Esophagus squamous epithelium (tissue), 5 donors: ENCODE measurements around the gene CCR2. TPM values are rescaled to one million over a fixed set of nuclear protein-coding genes. Genes with fewer than 3 reads are reported as not detected.

Experiments
- DNase-seq: peaks from one replicate; lab custom pipeline; 2025; lab: John Stamatoyannopoulos, UW
- H3K27ac ChIP-seq, 4 donors: fragments of 200-600 bp; sonication (generic); one replicate each; pipeline ENCODE4 v1.5.1; 2016 to 2019; ENCODE audit warnings: mild to moderate bottlenecking in 1 of 4
- H3K27me3 ChIP-seq, 4 donors: fragments of 200-600 bp; sonication (generic); 1 replicate in 3 of 4; 2 replicates in 1 of 4; pipeline versions ENCODE4 v1.5.1 to v1.6.0; 2017 to 2021; ENCODE audit warnings: antibody characterized with exemption in 1 of 4
- H3K36me3 ChIP-seq, 3 donors: fragments of 200-600 bp; sonication (generic); one replicate each; pipeline ENCODE4 v1.5.1; 2016 to 2019
- H3K4me1 ChIP-seq, 3 donors: fragments of 200-600 bp; sonication (generic); one replicate each; pipeline ENCODE4 v1.5.1; 2017 to 2019
- H3K4me3 ChIP-seq, 4 donors: fragments of 200-600 bp; sonication (generic); 1 replicate in 3 of 4; 2 replicates in 1 of 4; pipeline ENCODE4 v1.5.1; 2016 to 2019; ENCODE audit warnings: mild to moderate bottlenecking in 2 of 4, moderate library complexity in 1 of 4
- H3K9me3 ChIP-seq, 3 donors: fragments of 200-600 bp; sonication (generic); one replicate each; pipeline ENCODE4 v1.5.1; 2016 to 2019
- POLR2A ChIP-seq, 4 donors: fragments of 450-650 bp; IDR thresholded peaks; one replicate each; pipeline ENCODE4 v1.6.1; 2017; ENCODE audit warnings: antibody characterized with exemption in 4 of 4, mild to moderate bottlenecking in 4 of 4, moderate library complexity in 3 of 4
- WGBS, 2 donors: methylation state at CpG; one replicate each; pipeline ENCODE4 v1.1.5; 2018; 5-methylcytosine and 5-hydroxymethylcytosine counted together
- intact Hi-C: fragments of 100-400 bp; cut with DNase I; formaldehyde crosslinking; loops from one replicate; pipeline ENCODE4 v1.15.0; 2022
- total RNA-seq, 4 donors: library from RNA; depleted of rRNA; stranded (reverse); fragments of >200 nt; gene quantifications; one replicate each; pipeline ENCODE4 v1.1.0, GENCODE V29; 2016
- TF ChIP-seq, protein P1 (sequence below), 6 experiments: fragments of 450-650 bp in 4 of 6; fragments of 200-600 bp in 2 of 6; sonication (generic) in 2 of 6; IDR thresholded peaks; one replicate each; pipeline ENCODE4 v1.5.1; 2016 to 2019; ENCODE audit warnings: antibody characterized with exemption in 6 of 6, mild to moderate bottlenecking in 4 of 6, moderate library complexity in 4 of 6
- donor health status: DM: yes; HTN: yes; CAD: no.

Gene CCR2
- total RNA-seq, 4 donors from 2014 or later, result 0.40 to 6.0 (median 1.9) TPM

DNA sequence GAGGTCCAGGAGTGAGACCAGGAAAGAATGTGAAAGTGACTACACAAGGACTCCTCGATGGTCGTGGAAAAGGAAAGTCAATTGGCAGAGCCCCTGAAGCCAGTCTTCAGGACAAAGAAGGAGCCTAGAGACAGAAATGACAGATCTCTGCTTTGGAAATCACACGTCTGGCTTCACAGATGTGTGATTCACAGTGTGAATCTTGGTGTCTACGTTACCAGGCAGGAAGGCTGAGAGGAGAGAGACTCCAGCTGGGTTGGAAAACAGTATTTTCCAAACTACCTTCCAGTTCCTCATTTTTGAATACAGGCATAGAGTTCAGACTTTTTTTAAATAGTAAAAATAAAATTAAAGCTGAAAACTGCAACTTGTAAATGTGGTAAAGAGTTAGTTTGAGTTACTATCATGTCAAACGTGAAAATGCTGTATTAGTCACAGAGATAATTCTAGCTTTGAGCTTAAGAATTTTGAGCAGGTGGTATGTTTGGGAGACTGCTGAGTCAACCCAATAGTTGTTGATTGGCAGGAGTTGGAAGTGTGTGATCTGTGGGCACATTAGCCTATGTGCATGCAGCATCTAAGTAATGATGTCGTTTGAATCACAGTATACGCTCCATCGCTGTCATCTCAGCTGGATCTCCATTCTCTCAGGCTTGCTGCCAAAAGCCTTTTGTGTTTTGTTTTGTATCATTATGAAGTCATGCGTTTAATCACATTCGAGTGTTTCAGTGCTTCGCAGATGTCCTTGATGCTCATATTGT lies 6.0 kb downstream of the CCR2 start:
- peak overlapping the region in 3 of 4 donors; percentile 3 to 54 (median 51) for H3K27ac ChIP-seq
- intact Hi-C loops, result no loop called here

DNA sequence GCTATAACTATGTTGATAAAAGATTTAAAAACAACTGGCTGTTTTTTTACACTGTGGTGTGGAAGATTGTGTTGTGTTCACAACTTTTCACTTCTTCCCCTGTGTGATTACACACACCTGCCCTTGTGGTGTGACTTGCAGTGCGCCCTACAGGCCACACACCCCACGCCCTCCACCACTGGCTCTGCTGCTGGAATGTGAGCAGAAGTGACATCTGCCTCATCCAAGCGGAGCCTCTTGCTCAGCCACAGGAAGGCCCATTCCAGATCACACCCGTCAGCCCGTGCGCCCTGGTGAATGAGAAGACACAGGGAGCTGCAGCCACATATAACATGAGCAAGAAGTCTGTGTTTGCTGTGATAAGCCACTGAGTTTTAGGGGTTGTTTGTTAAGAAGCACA lies 7.0 kb downstream of the CCR2 start:
- TF ChIP-seq POLR2A (IDR thresholded peaks at IDR 0.05), result no peak
- TF ChIP-seq, protein P1, sequence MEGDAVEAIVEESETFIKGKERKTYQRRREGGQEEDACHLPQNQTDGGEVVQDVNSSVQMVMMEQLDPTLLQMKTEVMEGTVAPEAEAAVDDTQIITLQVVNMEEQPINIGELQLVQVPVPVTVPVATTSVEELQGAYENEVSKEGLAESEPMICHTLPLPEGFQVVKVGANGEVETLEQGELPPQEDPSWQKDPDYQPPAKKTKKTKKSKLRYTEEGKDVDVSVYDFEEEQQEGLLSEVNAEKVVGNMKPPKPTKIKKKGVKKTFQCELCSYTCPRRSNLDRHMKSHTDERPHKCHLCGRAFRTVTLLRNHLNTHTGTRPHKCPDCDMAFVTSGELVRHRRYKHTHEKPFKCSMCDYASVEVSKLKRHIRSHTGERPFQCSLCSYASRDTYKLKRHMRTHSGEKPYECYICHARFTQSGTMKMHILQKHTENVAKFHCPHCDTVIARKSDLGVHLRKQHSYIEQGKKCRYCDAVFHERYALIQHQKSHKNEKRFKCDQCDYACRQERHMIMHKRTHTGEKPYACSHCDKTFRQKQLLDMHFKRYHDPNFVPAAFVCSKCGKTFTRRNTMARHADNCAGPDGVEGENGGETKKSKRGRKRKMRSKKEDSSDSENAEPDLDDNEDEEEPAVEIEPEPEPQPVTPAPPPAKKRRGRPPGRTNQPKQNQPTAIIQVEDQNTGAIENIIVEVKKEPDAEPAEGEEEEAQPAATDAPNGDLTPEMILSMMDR (IDR thresholded peaks at IDR 0.05), result no peak
- Histone ChIP-seq H3K9me3 (no peaks in the 10 kb centered on the region), H3K27me3 (peaks cover 0 to 30% (median 0%) of the 10 kb centered on the region in 4 donors), H3K36me3 (no peaks in the 10 kb centered on the region), H3K4me3 (no peak overlapping the region), H3K27ac (peak overlapping the region in 2 of 4 donors; percentile 26 to 54), H3K4me1 (peaks cover 0 to 31% (median 0%) of the 10 kb centered on the region in 3 donors)
- WGBS, 2 donors, result 66 to 84% methylated on average over 6 of the region's 6 CpGs
- intact Hi-C loops, result no loop called here
- no peak for DNase-seq

More for the DNA sequence above, 6.0 kb downstream of the CCR2 start:
- Histone ChIP-seq H3K36me3 (no peaks in the 10 kb centered on the region), H3K4me3 (peak overlapping the region in 1 of 4 donors; percentile 21), H3K27me3 (peaks cover 0 to 37% (median 0%) of the 10 kb centered on the region in 4 donors), H3K9me3 (no peaks in the 10 kb centered on the region), H3K4me1 (peaks cover 0 to 32% (median 0%) of the 10 kb centered on the region in 3 donors)
- TF ChIP-seq POLR2A (IDR thresholded peaks at IDR 0.05), result no peak
- TF ChIP-seq, protein P1 (IDR thresholded peaks at IDR 0.05), result no peak
- WGBS, 2 donors, result 19% methylated on average over 11 of the region's 11 CpGs
- DNase-seq, result no peak

DNA sequence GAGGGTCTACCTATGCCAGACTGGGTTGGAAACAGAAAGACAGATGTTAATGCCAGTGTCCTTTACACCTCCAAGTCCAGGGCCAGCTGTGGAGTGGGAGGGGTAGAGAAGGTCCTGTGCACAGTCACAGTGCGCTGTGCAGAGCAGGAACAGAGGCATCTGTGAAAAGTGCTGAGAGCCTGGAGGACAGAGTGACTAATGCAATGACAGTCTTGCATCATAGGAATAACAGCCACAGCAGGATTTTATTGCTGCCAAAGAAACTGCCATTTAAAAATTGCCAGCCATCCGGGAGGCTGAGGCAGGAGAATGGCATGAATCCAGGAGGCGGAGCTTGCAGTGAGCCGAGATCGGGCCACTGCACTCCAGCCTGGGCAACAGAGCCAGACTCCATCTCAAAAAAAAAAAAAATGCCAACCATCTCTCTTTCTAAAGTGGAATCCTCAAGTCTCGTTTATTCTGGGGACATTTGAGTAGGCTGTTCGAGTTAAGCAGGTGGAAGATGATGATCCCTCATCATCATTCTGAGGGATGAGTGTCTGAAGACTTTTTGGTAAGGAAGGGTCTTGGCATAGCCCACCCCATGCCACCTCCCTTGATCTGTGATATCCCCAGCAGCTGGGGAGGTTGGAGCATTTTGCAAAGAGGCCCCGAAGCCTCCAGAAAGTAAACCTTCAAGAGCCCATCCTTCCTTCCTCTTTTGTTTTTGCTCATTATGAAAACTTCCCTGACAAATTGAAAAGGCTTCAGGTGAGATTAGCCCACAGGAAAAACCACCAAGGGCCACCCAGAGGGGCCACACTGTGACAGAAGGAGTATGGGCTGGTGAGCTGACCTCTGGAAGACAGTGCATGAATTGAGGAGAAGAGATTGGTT lies 7.7 kb downstream of the CCR2 start:
- no peak for DNase-seq
- 47 to 49% methylated on average over 7 to 8 of the region's 8 CpGs for WGBS, 2 donors
- TF ChIP-seq, protein P1 (IDR thresholded peaks at IDR 0.05), result no peak
- TF ChIP-seq POLR2A (IDR thresholded peaks at IDR 0.05), result no peak
- H3K4me3 ChIP-seq, result no peak overlapping the region
- intact Hi-C loops, result no loop called here
- no peaks in the 10 kb centered on the region for H3K9me3 ChIP-seq
- peaks cover 0 to 33% (median 0%) of the 10 kb centered on the region in 4 donors for H3K27me3 ChIP-seq
- no peaks in the 10 kb centered on the region for H3K36me3 ChIP-seq
- peak overlapping the region in 2 of 4 donors; percentile 26 to 54 for H3K27ac ChIP-seq
- peaks cover 0 to 26% (median 0%) of the 10 kb centered on the region in 3 donors for H3K4me1 ChIP-seq

DNA sequence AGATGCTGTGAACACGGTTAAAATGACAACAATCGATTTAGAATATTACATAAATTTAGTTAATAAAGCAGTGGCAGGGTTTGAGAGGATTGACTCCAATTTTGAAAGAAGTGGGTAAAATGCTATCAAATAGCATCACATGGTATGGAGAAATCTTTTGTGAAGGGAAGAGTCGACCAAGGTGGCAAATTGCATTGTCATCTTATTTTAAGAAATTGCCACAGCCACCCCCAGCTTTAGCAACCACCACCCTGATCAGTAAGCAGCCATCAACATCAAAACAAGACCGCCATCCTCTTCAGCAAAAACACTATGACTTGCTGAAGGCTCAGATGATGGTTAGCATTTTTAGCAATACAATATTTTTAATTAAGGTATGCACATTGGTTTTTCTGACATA lies 11.1 kb downstream of the CCR2 start:
- Histone ChIP-seq H3K36me3 (no peaks in the 10 kb centered on the region), H3K27me3 (peaks cover 0 to 45% (median 0%) of the 10 kb centered on the region in 4 donors), H3K4me1 (peaks cover 0 to 21% (median 0%) of the 10 kb centered on the region in 3 donors), H3K4me3 (no peak overlapping the region), H3K27ac (no peak overlapping the region), H3K9me3 (no peaks in the 10 kb centered on the region)
- TF ChIP-seq, protein P1 (IDR thresholded peaks at IDR 0.05), result no peak
- TF ChIP-seq POLR2A (IDR thresholded peaks at IDR 0.05), result no peak
- DNase-seq, result no peak
- intact Hi-C loops, result no loop called here
- 78 to 86% methylated on average over 4 of the region's 4 CpGs for WGBS, 2 donors
